Loucy (cell line): ENCODE data around the gene ADAMTS16.

Source experiments
- H2AFZ ChIP-seq: fragments of 200-600 bp; sonication (generic); 2 replicates; pipeline ENCODE4 v1.6.0; 2016; ENCODE audit warnings: antibody characterized with exemption, mild to moderate bottlenecking, low read length, moderate library complexity
- H3F3A ChIP-seq: fragments of 200-600 bp; 2 replicates; pipeline ENCODE4 v1.6.0; 2016; ENCODE audit warnings: antibody characterized with exemption, low read depth, mild to moderate bottlenecking
- H3K27me3 ChIP-seq: fragments of 200-600 bp; sonication (generic); 2 replicates; pipeline ENCODE4 v1.6.1; 2014; ENCODE audit warnings: low read length, mild to moderate bottlenecking; ENCODE audit not compliant: insufficient read depth, poor library complexity, severe bottlenecking
- H3K36me3 ChIP-seq: fragments of 200-600 bp; sonication (generic); 2 replicates; pipeline ENCODE4 v1.6.1; 2016; ENCODE audit warnings: low read length; ENCODE audit not compliant: insufficient read depth
- H3K4me1 ChIP-seq: fragments of 200-600 bp; sonication (generic); 2 replicates; pipeline ENCODE4 v1.5.1; 2014; ENCODE audit warnings: low read length, mild to moderate bottlenecking; ENCODE audit not compliant: insufficient read depth, poor library complexity, severe bottlenecking
- H3K4me2 ChIP-seq: fragments of 200-600 bp; sonication (generic); 2 replicates; pipeline ENCODE4 v1.6.0; 2014; ENCODE audit warnings: antibody characterized with exemption, low read length, low read depth, mild to moderate bottlenecking; ENCODE audit not compliant: poor library complexity, severe bottlenecking
- H3K4me3 ChIP-seq: fragments of 200-600 bp; sonication (generic); 2 replicates; pipeline ENCODE4 v1.5.1; 2014; ENCODE audit warnings: low read length, mild to moderate bottlenecking, mixed read lengths; ENCODE audit not compliant: poor library complexity, severe bottlenecking
- H3K79me2 ChIP-seq: fragments of 200-600 bp; sonication (generic); 2 replicates; pipeline ENCODE4 v1.6.1; 2014; ENCODE audit warnings: low read length; ENCODE audit not compliant: insufficient read depth
- H3K9ac ChIP-seq: fragments of 200-600 bp; sonication (generic); 2 replicates; pipeline ENCODE4 v1.6.0; 2014; ENCODE audit warnings: mild to moderate bottlenecking, low read depth, low read length, moderate library complexity; ENCODE audit not compliant: poor library complexity, severe bottlenecking
- H3K9me2 ChIP-seq: fragments of 200-600 bp; sonication (generic); replicated peaks from 2 replicates; pipeline ENCODE4 v1.6.1; 2016; ENCODE audit warnings: low read depth, low read length, mixed read lengths
- H3K9me3 ChIP-seq: fragments of 200-600 bp; sonication (generic); 2 replicates; pipeline ENCODE4 v1.6.1; 2014; ENCODE audit warnings: mild to moderate bottlenecking, antibody characterized with exemption, low read length, low read depth; ENCODE audit not compliant: insufficient read depth
- H4K20me1 ChIP-seq: fragments of 200-600 bp; sonication (generic); 2 replicates; pipeline ENCODE4 v1.6.0; 2014; ENCODE audit warnings: antibody characterized with exemption, low read length, mild to moderate bottlenecking; ENCODE audit not compliant: insufficient read depth, poor library complexity, severe bottlenecking
- EZH2phosphoT487 ChIP-seq: fragments of 200-600 bp; IDR thresholded peaks from 2 replicates; pipeline ENCODE4 v1.6.1; 2018; ENCODE audit warnings: antibody characterized with exemption, mild to moderate bottlenecking, moderate library complexity, borderline replicate concordance
- TF ChIP-seq, protein P1 (sequence below): fragments of 200-600 bp; sonication (generic); conservative IDR thresholded peaks from 2 replicates; pipeline ENCODE4 v1.5.1; 2014; ENCODE audit warnings: mild to moderate bottlenecking, antibody characterized with exemption, low read length

The ADAMTS16 gene

DNA sequence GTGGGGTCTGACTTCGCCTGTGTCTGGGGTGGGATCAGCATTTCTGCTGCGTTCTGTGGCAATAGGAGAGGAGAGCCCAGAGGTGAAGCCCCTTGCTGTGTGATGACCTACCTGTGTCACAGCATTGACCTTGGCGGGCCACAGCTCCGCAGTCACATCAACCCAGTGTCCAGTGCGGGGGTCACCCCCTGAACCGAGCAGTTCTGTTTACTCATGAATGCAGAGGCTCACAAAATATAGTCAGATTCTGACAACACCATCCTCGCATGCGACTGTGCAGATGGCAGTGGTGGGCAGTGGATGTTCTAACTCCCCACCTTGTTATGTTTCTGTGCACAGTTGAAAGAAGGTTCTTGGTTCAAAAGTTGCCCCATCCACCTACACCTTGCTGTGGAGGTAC, 100.1 kb downstream of the ADAMTS16 start:
- Histone ChIP-seq H3K4me3 (no peak overlapping the region), H3K4me2 (no peak overlapping the region), H3K36me3 (no peaks in the 10 kb centered on the region), H3K27me3 (no peaks in the 10 kb centered on the region), H2AFZ (no peak overlapping the region), H3K4me1 (no peaks in the 10 kb centered on the region), H3K9me3 (no peaks in the 10 kb centered on the region; the same call in 1 of the 2 replicates), H3F3A (no peaks in the 10 kb centered on the region), H3K9ac (no peak overlapping the region), H3K9me2 (no peaks in the 10 kb centered on the region), H4K20me1 (no peaks in the 10 kb centered on the region), H3K79me2 (no peaks in the 10 kb centered on the region)
- no peak for TF ChIP-seq EZH2phosphoT487
- TF ChIP-seq, protein P1, sequence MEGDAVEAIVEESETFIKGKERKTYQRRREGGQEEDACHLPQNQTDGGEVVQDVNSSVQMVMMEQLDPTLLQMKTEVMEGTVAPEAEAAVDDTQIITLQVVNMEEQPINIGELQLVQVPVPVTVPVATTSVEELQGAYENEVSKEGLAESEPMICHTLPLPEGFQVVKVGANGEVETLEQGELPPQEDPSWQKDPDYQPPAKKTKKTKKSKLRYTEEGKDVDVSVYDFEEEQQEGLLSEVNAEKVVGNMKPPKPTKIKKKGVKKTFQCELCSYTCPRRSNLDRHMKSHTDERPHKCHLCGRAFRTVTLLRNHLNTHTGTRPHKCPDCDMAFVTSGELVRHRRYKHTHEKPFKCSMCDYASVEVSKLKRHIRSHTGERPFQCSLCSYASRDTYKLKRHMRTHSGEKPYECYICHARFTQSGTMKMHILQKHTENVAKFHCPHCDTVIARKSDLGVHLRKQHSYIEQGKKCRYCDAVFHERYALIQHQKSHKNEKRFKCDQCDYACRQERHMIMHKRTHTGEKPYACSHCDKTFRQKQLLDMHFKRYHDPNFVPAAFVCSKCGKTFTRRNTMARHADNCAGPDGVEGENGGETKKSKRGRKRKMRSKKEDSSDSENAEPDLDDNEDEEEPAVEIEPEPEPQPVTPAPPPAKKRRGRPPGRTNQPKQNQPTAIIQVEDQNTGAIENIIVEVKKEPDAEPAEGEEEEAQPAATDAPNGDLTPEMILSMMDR = no peak

DNA sequence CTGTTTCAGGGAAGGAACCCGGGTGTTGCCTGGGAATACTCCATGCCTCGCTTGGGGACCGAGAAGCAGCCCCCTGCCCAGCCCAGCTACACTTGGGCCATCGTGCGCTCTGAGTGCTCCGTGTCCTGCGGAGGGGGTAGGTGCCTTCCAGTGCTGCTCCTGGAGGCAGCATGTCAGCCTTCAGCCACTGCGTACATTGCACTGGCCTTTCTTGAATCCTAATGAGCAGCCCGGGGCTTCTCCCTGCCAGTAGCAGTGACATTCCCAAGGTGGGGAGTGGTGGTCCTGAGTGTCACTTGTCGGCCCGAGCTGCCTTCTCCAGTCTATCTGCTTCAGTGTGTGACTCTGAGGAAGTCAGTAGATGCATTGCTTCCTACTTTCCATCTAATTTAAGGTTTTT, 101.9 kb downstream of the ADAMTS16 start:
- H3K27me3 ChIP-seq = no peaks in the 10 kb centered on the region
- TF ChIP-seq EZH2phosphoT487 = no peak
- TF ChIP-seq, protein P1 = no peak
- H3K9ac ChIP-seq = no peak overlapping the region
- no peaks in the 10 kb centered on the region for H3K4me1 ChIP-seq
- no peaks in the 10 kb centered on the region for H3K79me2 ChIP-seq
- H3K9me2 ChIP-seq = no peaks in the 10 kb centered on the region
- peaks cover 5% of the 10 kb centered on the region; the same call in 1 of the 2 replicates for H3K9me3 ChIP-seq
- no peak overlapping the region for H3K4me2 ChIP-seq
- no peak overlapping the region for H2AFZ ChIP-seq
- H3K36me3 ChIP-seq = no peaks in the 10 kb centered on the region
- H3K4me3 ChIP-seq = no peak overlapping the region
- H3F3A ChIP-seq = no peaks in the 10 kb centered on the region
- H4K20me1 ChIP-seq = no peaks in the 10 kb centered on the region

DNA sequence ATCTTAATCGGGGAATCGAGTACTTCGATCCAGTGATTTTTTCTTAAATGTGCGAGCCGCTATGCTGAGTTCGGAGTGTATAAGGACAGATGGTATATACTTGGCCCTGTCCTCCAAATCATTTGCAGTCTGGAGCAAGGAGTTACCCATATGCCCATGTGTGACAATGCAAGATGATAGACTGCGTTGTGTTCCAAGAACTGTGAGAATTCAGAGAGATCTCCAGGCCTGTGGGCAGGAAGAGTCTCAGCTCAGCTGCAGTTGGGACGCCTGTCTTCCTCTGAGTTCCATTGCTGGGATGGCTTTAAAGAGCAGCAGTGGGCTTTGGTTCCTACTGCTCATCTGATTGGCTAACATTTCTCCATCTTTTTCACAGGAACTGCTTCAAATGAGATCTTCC, 106.6 kb downstream of the ADAMTS16 start:
- Histone ChIP-seq H3F3A (no peaks in the 10 kb centered on the region), H3K27me3 (no peaks in the 10 kb centered on the region)
- no peak for TF ChIP-seq EZH2phosphoT487
- TF ChIP-seq, protein P1 = no peak

More for the DNA sequence above, 106.6 kb downstream of the ADAMTS16 start:
- H3K4me2 ChIP-seq = no peak overlapping the region
- H3K79me2 ChIP-seq = no peaks in the 10 kb centered on the region
- H3K9me2 ChIP-seq = no peaks in the 10 kb centered on the region
- no peak overlapping the region for H2AFZ ChIP-seq
- no peak overlapping the region for H3K9ac ChIP-seq
- H3K4me3 ChIP-seq = no peak overlapping the region
- no peaks in the 10 kb centered on the region for H4K20me1 ChIP-seq
- peaks cover 5% of the 10 kb centered on the region; the same call in 1 of the 2 replicates for H3K9me3 ChIP-seq
- no peaks in the 10 kb centered on the region for H3K36me3 ChIP-seq
- H3K4me1 ChIP-seq = no peaks in the 10 kb centered on the region
